H1 (cell line): ENCODE data around the gene WDR6. TPM values are rescaled to one million over a fixed set of nuclear protein-coding genes. Genes with fewer than 3 reads are reported as not detected.
A peak's percentile ranks its signal among the peaks of the same experiment; 100 is the strongest.

Experiments
- CTCF ChIA-PET: fragments of 300-600 bp; sonication (Branson Sonifier 250); formaldehyde crosslinking; loops from one replicate; lab custom pipeline; 2021; ENCODE audit not compliant: partially characterized antibody; lab: Charles Lee
- POLR2A ChIA-PET: fragments of 300-600 bp; sonication (Branson Sonifier 250); formaldehyde crosslinking; loops from one replicate; lab custom pipeline; 2021; ENCODE audit warnings: inconsistent platforms; ENCODE audit not compliant: partially characterized antibody; lab: Charles Lee
- DNase-seq, 2 experiments: peaks; one replicate each; pipeline versions ENCODE4 v3.0.0 to v3.0.0-alpha.2; 2010 to 2022; ENCODE audit warnings: low spot score in 2 of 2, low read depth in 1 of 2, mixed read lengths in 1 of 2
- FAIRE-seq: peaks from 2 replicates; lab custom pipeline; 2011; peaks lifted over from hg19 to GRCh38; lab: Jason Lieb, UNC
- H2AFZ ChIP-seq: 2 replicates; pipeline ENCODE4 v1.8.1; 2012; ENCODE audit warnings: low read length, inconsistent platforms
- H2AK5ac ChIP-seq: 2 replicates; pipeline ENCODE4 v1.6.1; 2013; ENCODE audit warnings: low read depth, low read length
- H2BK120ac ChIP-seq: replicated peaks from 2 replicates; pipeline ENCODE3; 2013; ENCODE audit warnings: low read depth, low read length, inconsistent platforms
- H2BK12ac ChIP-seq: 2 replicates; pipeline ENCODE4 v1.6.1; 2013; ENCODE audit warnings: low read depth, low read length
- H2BK15ac ChIP-seq: 2 replicates; pipeline ENCODE4 v1.6.1; 2013; ENCODE audit warnings: low read length
- H2BK20ac ChIP-seq: 2 replicates; pipeline ENCODE4 v1.6.1; 2013; ENCODE audit warnings: low read length
- H2BK5ac ChIP-seq: 2 replicates; pipeline ENCODE4 v1.6.1; 2013; ENCODE audit warnings: low read depth, low read length
- H3K14ac ChIP-seq: 2 replicates; pipeline ENCODE4 v1.6.1; 2013; ENCODE audit warnings: inconsistent platforms; ENCODE audit not compliant: insufficient read length
- H3K18ac ChIP-seq: 2 replicates; pipeline ENCODE4 v1.6.1; 2013; ENCODE audit warnings: low read length; ENCODE audit errors: extremely low read depth
- H3K23ac ChIP-seq: 2 replicates; pipeline ENCODE4 v1.6.1; 2013; ENCODE audit warnings: inconsistent platforms; ENCODE audit not compliant: insufficient read length
- H3K23me2 ChIP-seq: 2 replicates; pipeline ENCODE4 v1.6.1; 2013; ENCODE audit warnings: low read depth, low read length
- H3K27ac ChIP-seq: 2 replicates; pipeline ENCODE4 v1.6.1; 2011; ENCODE audit warnings: low read depth, low read length, inconsistent platforms
- H3K27me3 ChIP-seq, 4 experiments: replicated peaks in 1 of 4; 1 replicate in 1 of 4; 2 replicates in 3 of 4; pipeline versions ENCODE4 v1.6.1 to v1.8.1; 2011 to 2013; ENCODE audit warnings: low read length in 3 of 4, mild to moderate bottlenecking in 3 of 4, inconsistent platforms in 2 of 4, mixed read lengths in 2 of 4, moderate library complexity in 1 of 4; ENCODE audit not compliant: control insufficient read depth in 3 of 4, insufficient read depth in 3 of 4; ENCODE audit errors: extremely low read depth in 1 of 4
- H3K36me3 ChIP-seq, 4 experiments: 2 replicates each; pipeline versions ENCODE4 v1.6.1 to v1.8.1; 2011 to 2013; ENCODE audit warnings: mild to moderate bottlenecking in 4 of 4, low read length in 3 of 4, moderate library complexity in 2 of 4, control low read depth in 1 of 4, inconsistent platforms in 1 of 4; ENCODE audit not compliant: insufficient read depth in 4 of 4, control insufficient read depth in 2 of 4
- H3K4ac ChIP-seq: replicated peaks from 2 replicates; pipeline ENCODE3; 2013; ENCODE audit warnings: low read length, low read depth, mixed read lengths, inconsistent platforms; ENCODE audit not compliant: insufficient read length
- H3K4me1 ChIP-seq, 4 experiments: replicated peaks in 1 of 4; 1 replicate in 1 of 4; 2 replicates in 3 of 4; pipeline versions ENCODE4 v1.6.1 to v1.8.1; 2011 to 2013; ENCODE audit warnings: low read length in 3 of 4, inconsistent platforms in 2 of 4, mixed read lengths in 1 of 4; ENCODE audit not compliant: insufficient read depth in 4 of 4, control insufficient read depth in 3 of 4
- H3K4me2 ChIP-seq, 2 experiments: 2 replicates each; pipeline versions ENCODE4 v1.6.1 to v1.8.1; 2011 to 2013; ENCODE audit warnings: low read depth in 2 of 2, low read length in 2 of 2, control low read depth in 1 of 2, inconsistent platforms in 1 of 2, mild to moderate bottlenecking in 1 of 2; ENCODE audit not compliant: insufficient read depth in 1 of 2
- H3K4me3 ChIP-seq, 4 experiments: fragments of 200-600, 300-600 bp in 1 of 4; sonication (generic), shearing (Covaris generic), sonication (Bioruptor Twin) in 1 of 4; 2 replicates each; pipeline versions ENCODE4 v1.5.1 to v1.8.1; 2011 to 2016; ENCODE audit warnings: low read length in 4 of 4, low read depth in 3 of 4, control low read depth in 2 of 4, inconsistent platforms in 2 of 4, mild to moderate bottlenecking in 2 of 4, mixed read lengths in 1 of 4, moderate library complexity in 1 of 4; ENCODE audit not compliant: insufficient read depth in 2 of 4; ENCODE audit errors: extremely low read depth in 1 of 4
- H3K56ac ChIP-seq: replicated peaks from 2 replicates; pipeline ENCODE3; 2013; ENCODE audit warnings: low read depth, mild to moderate bottlenecking, mixed read lengths, low read length, inconsistent platforms; ENCODE audit not compliant: insufficient read length
- H3K79me1 ChIP-seq: 2 replicates; pipeline ENCODE4 v1.6.1; 2013; ENCODE audit warnings: low read depth, low read length, control low read depth
- H3K79me2 ChIP-seq, 2 experiments: 2 replicates each; pipeline versions ENCODE4 v1.6.1 to v1.8.1; 2012 to 2013; ENCODE audit warnings: low read length in 2 of 2, mild to moderate bottlenecking in 2 of 2, inconsistent platforms in 1 of 2; ENCODE audit not compliant: insufficient read depth in 2 of 2, control insufficient read depth in 1 of 2
- H3K9ac ChIP-seq, 4 experiments: replicated peaks in 1 of 4; 1 replicate in 1 of 4; 2 replicates in 3 of 4; pipeline versions ENCODE4 v1.6.1 to v1.8.1; 2011 to 2013; ENCODE audit warnings: low read depth in 3 of 4, low read length in 3 of 4, control low read depth in 2 of 4, mild to moderate bottlenecking in 2 of 4, moderate library complexity in 2 of 4, inconsistent platforms in 1 of 4; ENCODE audit errors: extremely low read depth in 1 of 4
- H3K9me3 ChIP-seq, 2 experiments: 2 replicates each; pipeline versions ENCODE4 v1.6.1 to v1.8.1; 2012 to 2013; ENCODE audit warnings: mild to moderate bottlenecking in 2 of 2, moderate library complexity in 2 of 2, control low read depth in 1 of 2, inconsistent platforms in 1 of 2, low read depth in 1 of 2, low read length in 1 of 2, mixed read lengths in 1 of 2; ENCODE audit not compliant: insufficient read depth in 2 of 2
- H4K20me1 ChIP-seq, 2 experiments: replicated peaks in 1 of 2; 2 replicates each; pipeline versions ENCODE3 to v1.8.1; 2011 to 2013; ENCODE audit warnings: inconsistent platforms in 2 of 2, low read length in 2 of 2, mild to moderate bottlenecking in 1 of 2; ENCODE audit not compliant: insufficient read depth in 2 of 2, control insufficient read depth in 1 of 2
- H4K5ac ChIP-seq: 2 replicates; pipeline ENCODE4 v1.6.1; 2013; ENCODE audit warnings: low read length, low read depth, mixed read lengths, inconsistent platforms; ENCODE audit not compliant: insufficient read length
- H4K8ac ChIP-seq: 2 replicates; pipeline ENCODE4 v1.8.0; 2013; ENCODE audit warnings: mild to moderate bottlenecking, moderate library complexity, low read length, inconsistent platforms; ENCODE audit not compliant: insufficient read depth; ENCODE audit errors: extremely low read depth
- H4K91ac ChIP-seq: replicated peaks from 2 replicates; pipeline ENCODE3; 2013; ENCODE audit warnings: low read length, mixed read lengths, inconsistent platforms; ENCODE audit not compliant: insufficient read length
- NANOG ChIP-seq: IDR thresholded peaks from 2 replicates; pipeline ENCODE4 v1.6.1; 2011; ENCODE audit warnings: low read length, low read depth, mild to moderate bottlenecking, inconsistent platforms; ENCODE audit not compliant: insufficient read depth, poor library complexity, severe bottlenecking
- POLR2A ChIP-seq, 2 experiments: IDR thresholded peaks; 1 replicate in 1 of 2; 2 replicates in 1 of 2; pipeline ENCODE4 v1.6.1; 2011; ENCODE audit warnings: low read depth in 2 of 2, low read length in 2 of 2, mild to moderate bottlenecking in 2 of 2; ENCODE audit errors: control extremely low read depth in 1 of 2
- SP4 ChIP-seq: IDR thresholded peaks from 2 replicates; pipeline ENCODE4 v1.6.1; 2012; ENCODE audit warnings: low read length, inconsistent platforms
- WGBS, 2 experiments: shearing (Covaris generic) in 1 of 2; methylation state at CpG; one replicate each; pipeline versions ENCODE4 v1.1.6 to v1.1.7; 2013 to 2015; ENCODE audit warnings: low lambda C conversion rate in 2 of 2, mixed read lengths in 2 of 2, inconsistent platforms in 1 of 2, low coverage in 1 of 2, missing lambda C conversion rate in 1 of 2; ENCODE audit not compliant: insufficient replicate concordance in 2 of 2, insufficient coverage in 1 of 2, insufficient read length in 1 of 2; ENCODE audit errors: extremely low coverage in 1 of 2, missing lambda C conversion rate in 1 of 2; 5-methylcytosine and 5-hydroxymethylcytosine counted together
- polyA plus RNA-seq, 7 experiments: library from polyadenylated mRNA; depleted of rRNA in 3 of 7; stranded (reverse) in 5 of 7; unstranded in 2 of 7; fragments of >200 nt in 5 of 7; fragments of 200-250 nt in 2 of 7; gene quantifications; 1 replicate in 5 of 7; 2 replicates in 1 of 7; 4 replicates in 1 of 7; pipeline versions ENCODE4 v1.2.1 to v1.2.3, GENCODE V29; 2011 to 2013; ENCODE audit warnings: missing spikeins in 2 of 7, mixed read lengths in 2 of 7
- total RNA-seq: library from RNA; stranded (reverse); fragmentation: NEBNext Ultra II Directional; extraction: Animal tissue kit (Norgen Biotek cat#: 25700); gene quantifications from 2 replicates; pipeline ENCODE4 v1.2.1, GENCODE V29; 2021

WDR6 gene
- total and polyA plus RNA-seq, 2 of the 8 experiments (the other 6 are each of a cell fraction or from before 2014, with no cell fraction given) = 180 to 257 TPM

GRCh38 chr3:49017229-49017970 lies 10.2 kb downstream of the WDR6 start:
- no peak for FAIRE-seq

More at GRCh38 chr3:49017229-49017970, 10.2 kb downstream of the WDR6 start:
- no peak for TF ChIP-seq NANOG
- TF ChIP-seq SP4 = no peak
- 0 out of 3 replicates have a peak, but pooled peaks of 1 of the 2 experiments have one; percentile 0 for TF ChIP-seq POLR2A (IDR thresholded peaks at IDR 0.05; ENCODE audit: control extremely low read depth in 1 of 2, low read depth in 2 of 2, low read length in 2 of 2)
- Histone ChIP-seq H4K8ac (peak overlapping the region; percentile 93), H3K79me1 (peaks cover 10% of the 10 kb centered on the region), H2BK15ac (no peak overlapping the region), H3K9me3 (no peaks in the 10 kb centered on the region), H2AFZ (no peak overlapping the region), H3K4me1 (peaks cover 0 to 15% (median 8%) of the 10 kb centered on the region in 4 experiments; a peak in 6 of 7 replicates), H4K91ac (no peak overlapping the region), H3K27me3 (no peaks in the 10 kb centered on the region), H4K5ac (no peak overlapping the region), H3K4me3 (peak overlapping the region; percentile 44 to 77 (median 69)), H3K4me2 (peak overlapping the region; percentile 88 to 90), H2AK5ac (no peak overlapping the region), H3K23ac (no peak overlapping the region), H3K4ac (peak overlapping the region; percentile 80), H3K9ac (peak overlapping the region; percentile 36 to 54 (median 49)), H3K27ac (0 out of 2 replicates have a peak overlapping the region, but pooled peaks have one; percentile 32), H3K18ac (peak overlapping the region; percentile 71), H4K20me1 (peaks cover 28 to 30% of the 10 kb centered on the region in 2 experiments), H2BK20ac (no peak overlapping the region), H2BK5ac (peak overlapping the region; percentile 90), H3K36me3 (peaks cover 11 to 39% (median 22%) of the 10 kb centered on the region in 4 experiments), H2BK12ac (no peak overlapping the region), H2BK120ac (no peak overlapping the region), H3K79me2 (peaks cover 0 to 23% of the 10 kb centered on the region in 2 experiments; a peak in 2 of 4 replicates), H3K14ac (no peak overlapping the region), H3K56ac (peak overlapping the region; percentile 37), H3K23me2 (peaks cover 27% of the 10 kb centered on the region)
- ChIA-PET CTCF (interaction anchor here (1.2 to 24.3 kb wide), 4 partner anchors 13 to 153 kb away, joined by 4 to 467 read pairs (median 24); partner anchors contain the start of genes KLHDC8B, P4HTM, QRICH1 and WDR6), POLR2A (interaction anchor here (0.6 to 38.8 kb wide), 7 partner anchors 4 to 356 kb away, joined by 3 to 1518 read pairs (median 136); partner anchors contain the start of genes DALRD3, IMPDH2, NDUFAF3 and P4HTM)
- DNase-seq = peak in 1 of 2 experiments; percentile 61
- 17% methylated on average over 23 of the region's 23 CpGs; no CpG with 5 or more reads in 1 of the 2 experiments for WGBS, 2 experiments
